GM21360 (cell line): ENCODE measurements around the gene CLPTM1L.
"Not testable (repeated sequence)": the region's sequence is repeated elsewhere in the genome, so short reads cannot be mapped to it uniquely, and the experiment has no call there.

Experiments
- ATAC-seq: cut with Tn5 transposase; IDR thresholded peaks from one replicate; pipeline ENCODE4 v1.9.1; 2021; ENCODE audit warnings: mild to moderate bottlenecking, moderate library complexity; ENCODE audit not compliant: unreplicated experiment

The CLPTM1L gene

GRCh38 chr5:1380910-1381309 is 36.0 kb upstream of the CLPTM1L start:
- no peak for ATAC-seq

DNA sequence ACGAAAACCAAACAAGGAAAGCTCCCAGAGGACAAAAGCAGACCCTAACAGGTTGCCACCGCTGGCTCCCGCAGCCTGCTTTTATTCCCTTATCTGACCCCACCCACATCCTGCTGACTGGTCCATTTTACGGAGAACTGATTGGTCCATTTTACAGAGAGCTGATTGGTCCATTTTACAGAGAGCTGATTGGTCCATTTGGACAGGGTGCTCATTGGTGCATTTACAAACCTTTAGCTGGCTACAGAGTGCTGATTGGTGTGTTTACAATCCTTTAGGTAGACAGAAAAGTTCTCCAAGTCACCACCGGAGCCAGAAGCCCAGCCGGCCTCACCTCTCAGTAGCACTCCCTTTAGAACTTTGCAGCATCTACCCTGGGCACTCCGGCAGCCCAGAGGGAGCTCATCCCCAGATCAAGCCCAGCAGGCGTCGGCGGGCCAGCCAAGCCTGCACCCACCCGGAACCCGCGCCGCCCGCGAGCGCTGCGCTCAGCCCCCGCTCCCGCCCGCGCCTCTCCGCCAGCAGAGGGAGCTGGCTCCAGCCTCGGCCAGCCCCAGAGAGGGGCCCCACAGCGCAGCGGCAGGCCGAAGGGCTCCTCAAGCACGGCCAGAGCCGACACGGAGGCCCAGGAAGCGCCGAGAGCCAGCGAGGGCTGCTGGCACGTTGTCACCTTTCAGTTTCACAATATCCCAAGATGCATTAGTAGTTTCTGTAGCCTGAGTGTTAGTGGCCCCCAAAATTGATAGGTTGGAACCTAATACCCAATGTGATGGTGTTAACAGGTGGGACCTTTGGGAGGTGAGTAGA is 35.3 kb upstream of the CLPTM1L start:
- ATAC-seq = peak; percentile 76

DNA sequence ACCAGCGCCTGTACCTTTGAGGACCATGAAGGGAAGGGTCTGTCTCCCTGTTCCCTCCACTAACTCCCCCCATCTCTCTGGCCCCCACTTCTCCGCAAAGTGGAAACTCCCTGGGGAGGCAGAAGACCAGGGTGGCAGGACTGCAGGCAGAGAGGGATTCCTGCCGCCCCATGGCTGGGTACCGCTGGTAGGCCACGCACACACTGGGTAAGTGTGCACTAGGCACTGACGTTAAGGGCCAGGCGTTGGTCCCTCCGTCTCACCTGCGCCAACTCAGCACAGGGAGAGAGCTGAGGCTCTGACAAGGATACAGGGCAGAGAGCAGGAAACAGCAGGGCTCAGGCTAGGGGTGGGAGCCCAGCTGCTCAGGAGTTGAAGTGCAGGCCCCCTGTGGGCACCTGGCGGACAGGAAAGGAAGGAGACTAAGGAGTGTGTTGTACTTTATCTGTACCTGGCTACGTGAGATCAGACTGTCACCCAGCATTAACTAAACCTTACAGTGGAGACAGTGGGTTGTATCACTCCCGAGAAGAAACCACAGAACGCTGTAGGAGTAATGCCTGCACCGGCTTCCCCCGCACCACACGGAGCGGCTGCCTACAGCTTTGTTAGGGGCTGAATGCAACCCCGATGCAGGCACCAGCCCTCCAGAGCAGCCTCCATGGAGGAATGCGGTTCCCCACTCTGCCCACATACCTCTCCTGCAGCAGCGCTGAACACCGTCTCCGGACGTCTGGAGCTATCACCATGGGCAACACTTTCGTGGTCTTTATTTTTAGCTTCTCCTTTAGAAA is 34.2 kb upstream of the CLPTM1L start:
- ATAC-seq = no peak

DNA sequence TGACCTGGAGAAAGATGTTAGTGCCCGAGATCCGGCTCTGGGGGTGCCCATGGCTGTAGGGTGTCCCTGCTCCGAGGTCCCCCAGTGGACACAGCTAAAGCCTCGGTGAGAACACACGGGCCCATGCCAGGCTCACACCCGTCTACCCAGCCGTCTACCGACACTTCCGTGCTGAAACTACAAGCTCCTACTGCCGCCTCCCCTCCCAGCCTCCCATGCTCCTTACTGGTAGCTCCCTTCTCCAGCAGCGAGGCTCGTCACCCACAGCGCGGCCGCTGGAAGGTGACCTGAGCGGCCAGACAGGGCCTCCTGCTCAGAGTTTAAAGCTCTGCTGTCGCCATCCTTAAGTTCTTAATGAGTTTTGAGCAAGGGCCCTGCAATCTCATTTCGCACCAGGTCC is 33.2 kb upstream of the CLPTM1L start:
- ATAC-seq = no peak

DNA sequence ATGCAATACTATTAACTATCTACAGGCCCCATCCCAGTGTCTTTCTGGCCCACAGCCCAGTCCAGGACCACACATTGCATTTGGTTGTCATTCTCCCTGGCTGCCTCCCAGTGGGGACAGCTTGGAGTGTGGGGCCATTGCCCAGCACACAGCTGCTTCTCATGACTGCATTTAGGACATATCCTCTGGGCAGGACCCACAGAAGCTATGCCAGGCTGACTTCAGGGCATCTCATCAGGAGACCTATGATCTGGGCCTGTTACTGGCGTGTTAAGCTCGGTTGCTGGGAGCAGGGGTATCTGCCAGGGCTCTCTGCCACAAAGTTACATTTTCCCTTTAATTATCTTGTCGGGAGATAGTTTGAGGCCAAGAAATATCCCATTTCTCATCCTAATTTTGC is 32.1 kb upstream of the CLPTM1L start:
- no peak for ATAC-seq

DNA sequence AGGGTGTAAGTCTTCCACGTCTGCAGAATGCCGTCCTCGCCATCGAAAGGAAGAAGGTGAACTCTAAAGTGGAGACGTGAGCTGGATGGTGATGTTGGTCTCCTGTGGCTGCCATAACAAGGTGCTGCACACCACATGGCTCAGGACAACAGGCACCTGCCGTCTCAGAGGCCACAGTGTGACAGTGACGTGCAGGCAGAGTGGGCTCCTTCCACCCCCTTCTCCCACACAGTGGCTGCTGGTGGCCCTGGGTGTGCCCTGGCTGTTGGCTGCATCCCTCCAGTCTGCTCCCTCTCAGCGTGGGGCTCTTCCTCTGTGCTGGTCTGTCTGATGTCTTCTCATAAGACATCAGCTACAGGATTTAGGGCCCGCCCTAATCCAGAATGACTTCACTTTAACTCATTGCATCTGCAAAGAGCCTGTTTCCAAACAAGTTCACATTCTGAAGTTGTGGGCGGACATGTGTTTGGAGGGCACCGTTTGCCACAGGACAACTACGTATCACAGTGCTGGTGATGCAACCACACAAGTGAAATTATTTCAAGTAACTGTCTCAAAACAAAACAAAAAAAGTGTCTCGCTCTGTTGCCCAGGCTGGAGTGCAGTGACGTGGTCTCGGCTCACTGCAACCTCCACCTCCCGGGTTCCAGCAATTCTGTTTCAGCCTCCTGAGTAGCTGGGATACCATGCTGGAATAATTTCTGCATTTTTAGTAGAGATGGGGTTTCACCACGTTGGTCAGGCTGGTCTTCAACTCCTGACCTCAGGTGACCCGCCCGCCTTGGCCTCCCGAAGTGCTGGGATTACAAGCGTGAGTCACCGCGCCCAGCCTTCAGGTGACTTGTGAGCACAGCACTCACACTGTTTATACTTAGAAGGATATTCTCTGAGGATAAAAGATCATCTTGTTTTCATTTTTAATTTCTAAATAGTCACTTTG is 31.2 kb upstream of the CLPTM1L start:
- no peak for ATAC-seq

- no peak for ATAC-seq
These were observed 29.8 kb upstream of the CLPTM1L start for GRCh38 chr5:1374679-1375055.

GRCh38 chr5:1374030-1374678 is 29.3 kb upstream of the CLPTM1L start:
- no peak for ATAC-seq

DNA sequence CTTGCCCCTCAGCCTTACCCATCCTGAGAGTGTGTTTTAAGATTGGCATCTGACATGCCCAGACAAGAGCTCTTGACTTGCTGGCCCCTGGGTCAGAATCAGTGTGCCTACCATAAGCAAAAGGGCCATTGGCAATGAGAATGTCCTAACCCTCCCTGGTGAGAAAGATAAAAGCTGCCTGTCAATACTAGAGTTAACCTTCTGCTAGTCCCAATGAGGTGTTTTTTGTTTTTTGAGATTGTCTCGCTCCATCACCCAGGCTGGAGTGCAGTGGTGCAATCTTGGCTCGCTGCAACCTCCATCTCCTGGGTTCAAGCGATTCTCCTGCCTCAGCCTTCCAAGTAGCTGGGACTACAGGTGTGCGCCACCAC is 27.1 kb upstream of the CLPTM1L start:
- not testable (repeated sequence) for ATAC-seq

DNA sequence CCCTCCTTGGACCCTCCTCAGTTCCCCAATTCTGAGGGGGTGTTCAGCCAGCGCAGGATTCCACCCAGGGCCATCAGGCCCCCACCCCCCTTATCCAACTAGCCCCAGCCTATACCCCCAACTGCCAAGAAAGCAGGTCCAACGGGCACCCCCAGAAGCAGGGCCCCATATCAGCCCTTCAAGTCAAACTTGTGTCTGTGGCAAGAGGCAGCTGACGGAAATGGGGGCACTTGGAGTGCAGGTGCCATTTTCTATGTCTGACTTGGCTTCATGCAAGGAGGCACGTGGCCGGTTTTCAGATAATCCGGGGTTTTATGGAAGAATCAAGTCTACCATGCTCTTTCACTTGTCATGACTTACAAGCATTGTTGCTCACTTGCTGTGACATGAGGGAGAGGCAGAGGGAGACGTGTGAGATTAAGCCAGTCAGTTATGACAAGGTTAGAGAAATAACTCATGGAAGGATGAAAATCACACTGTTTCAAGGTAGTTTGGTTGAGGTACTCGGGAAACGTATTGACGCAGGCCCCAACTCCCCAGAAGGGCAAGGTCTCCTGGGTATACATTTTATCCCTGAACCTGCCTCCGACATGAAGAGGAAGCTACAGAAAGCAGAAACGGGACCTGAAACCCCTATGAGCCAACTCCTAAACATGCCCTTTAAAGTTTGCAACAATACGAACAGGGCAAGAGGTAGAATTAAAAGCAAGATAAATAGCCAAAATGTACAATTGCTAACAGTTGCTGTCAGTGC is 26.5 kb upstream of the CLPTM1L start:
- no peak for ATAC-seq

DNA sequence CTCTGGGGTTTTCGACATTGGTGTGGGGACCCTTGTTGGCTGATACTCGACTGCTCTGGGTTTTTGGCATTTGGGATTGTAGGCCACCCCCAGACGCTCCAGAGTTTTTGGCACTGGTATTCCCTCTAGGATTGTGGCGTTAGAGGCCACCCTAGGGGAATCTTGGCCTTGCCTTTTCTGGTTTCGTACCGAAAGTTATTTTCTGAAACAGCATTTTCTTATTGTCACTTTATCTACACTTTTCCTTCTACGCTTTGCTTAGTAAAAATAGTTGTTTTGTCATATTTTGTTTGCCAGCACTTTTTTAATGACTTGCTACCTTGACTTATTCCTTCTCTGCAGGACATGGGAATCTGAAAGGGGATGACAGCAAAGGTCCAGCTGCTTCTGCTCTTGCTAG is 25.1 kb upstream of the CLPTM1L start:
- ATAC-seq = no peak

GRCh38 chr5:1368756-1369155 is 23.9 kb upstream of the CLPTM1L start:
- no peak for ATAC-seq

GRCh38 chr5:1368236-1368635 is 23.3 kb upstream of the CLPTM1L start:
- no peak for ATAC-seq

DNA sequence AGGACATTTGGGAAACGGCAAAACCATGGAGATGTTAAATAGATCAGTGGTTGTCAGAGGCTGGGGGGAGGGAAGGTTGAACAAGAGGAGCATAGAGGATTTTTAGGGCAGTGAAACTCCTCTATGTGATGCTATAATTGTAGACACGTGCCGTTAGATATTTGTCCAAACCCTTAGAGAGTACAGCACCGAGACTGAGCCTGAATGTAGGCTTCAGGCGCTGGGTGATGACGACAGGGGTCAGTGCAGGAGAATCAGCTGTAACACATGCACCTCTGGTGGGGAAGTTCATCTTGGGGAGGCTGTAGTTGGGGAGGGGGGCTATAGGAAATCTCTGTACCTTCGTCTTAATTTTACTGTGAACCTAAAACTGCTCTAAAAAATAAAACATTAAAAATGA is 22.2 kb upstream of the CLPTM1L start:
- no peak for ATAC-seq

DNA sequence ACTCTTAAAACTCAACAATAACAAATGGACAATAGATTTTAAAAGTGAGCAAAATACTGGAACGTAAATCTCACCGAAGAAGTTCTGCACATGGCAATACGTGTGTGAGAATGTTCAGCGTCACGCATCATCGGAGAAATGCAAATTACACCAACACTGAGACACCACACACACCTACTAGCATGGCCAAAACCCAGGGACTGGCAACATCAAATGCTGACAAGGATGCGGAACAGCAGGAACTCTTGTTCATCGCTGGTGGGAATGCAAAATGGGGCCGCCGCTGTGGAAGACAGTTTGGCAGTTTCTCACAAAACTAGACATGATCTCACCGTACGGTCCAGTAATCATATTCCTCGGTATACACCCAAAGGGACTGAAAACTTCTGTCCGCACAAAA is 21.6 kb upstream of the CLPTM1L start:
- ATAC-seq = no peak

DNA sequence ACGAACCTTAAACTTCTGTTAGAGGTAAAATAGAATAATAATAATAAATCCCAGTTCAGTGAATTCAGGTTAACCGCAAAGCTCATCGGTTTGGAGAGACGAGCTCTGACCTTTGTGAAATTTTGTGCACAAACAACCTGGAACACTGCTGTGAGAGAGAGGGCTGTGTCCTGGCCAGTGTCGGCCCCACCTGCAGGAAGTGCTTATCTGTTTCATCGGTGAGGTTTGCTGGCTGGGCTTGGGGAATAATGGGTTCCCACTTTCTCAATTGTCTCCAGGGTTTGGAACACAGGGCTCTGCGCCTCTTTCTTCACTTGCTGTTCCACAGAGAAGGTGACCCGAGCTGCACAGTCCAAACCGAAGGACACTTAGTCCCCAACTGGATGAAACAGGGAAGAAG is 19.3 kb upstream of the CLPTM1L start:
- ATAC-seq = no peak

DNA sequence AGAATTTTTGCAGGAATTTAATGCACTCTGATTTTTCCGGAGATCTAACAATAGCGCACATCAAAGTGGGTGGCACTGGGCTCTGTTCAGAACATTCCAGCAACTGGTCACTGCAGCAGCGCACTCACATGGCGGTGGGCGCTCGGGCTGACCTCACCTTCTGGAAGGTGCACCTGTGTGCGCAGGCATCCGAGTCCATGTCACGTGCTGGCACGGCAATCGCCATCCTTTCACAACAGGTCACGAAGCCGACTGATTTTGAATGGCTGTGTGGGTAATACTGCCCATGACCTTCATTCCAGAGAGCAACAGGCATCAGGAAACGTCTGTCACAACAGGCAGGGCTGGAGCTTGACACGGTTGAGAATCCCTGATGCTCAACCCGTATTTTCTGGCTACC is 18.7 kb upstream of the CLPTM1L start:
- no peak for ATAC-seq

DNA sequence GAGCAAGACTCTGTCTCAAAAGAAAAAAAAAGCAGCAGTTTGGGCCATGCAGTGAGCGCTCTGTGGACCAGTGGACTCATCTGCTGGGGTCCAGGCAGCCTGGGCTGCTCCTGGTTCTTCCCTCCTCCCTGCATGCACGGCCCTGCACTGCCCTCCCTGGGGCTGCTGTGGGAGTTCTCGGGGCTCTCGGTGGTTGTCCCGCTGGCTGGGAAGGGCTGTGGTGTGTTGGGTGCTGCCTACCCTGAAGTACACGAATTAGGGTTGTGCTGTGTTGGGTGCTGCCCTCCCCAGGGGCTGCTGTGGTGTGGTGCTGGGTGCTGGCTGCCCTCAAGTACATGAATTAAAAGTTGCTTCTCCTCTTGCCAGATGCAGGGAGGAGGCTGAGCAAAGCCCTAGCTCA is 18.3 kb upstream of the CLPTM1L start:
- no peak for ATAC-seq

DNA sequence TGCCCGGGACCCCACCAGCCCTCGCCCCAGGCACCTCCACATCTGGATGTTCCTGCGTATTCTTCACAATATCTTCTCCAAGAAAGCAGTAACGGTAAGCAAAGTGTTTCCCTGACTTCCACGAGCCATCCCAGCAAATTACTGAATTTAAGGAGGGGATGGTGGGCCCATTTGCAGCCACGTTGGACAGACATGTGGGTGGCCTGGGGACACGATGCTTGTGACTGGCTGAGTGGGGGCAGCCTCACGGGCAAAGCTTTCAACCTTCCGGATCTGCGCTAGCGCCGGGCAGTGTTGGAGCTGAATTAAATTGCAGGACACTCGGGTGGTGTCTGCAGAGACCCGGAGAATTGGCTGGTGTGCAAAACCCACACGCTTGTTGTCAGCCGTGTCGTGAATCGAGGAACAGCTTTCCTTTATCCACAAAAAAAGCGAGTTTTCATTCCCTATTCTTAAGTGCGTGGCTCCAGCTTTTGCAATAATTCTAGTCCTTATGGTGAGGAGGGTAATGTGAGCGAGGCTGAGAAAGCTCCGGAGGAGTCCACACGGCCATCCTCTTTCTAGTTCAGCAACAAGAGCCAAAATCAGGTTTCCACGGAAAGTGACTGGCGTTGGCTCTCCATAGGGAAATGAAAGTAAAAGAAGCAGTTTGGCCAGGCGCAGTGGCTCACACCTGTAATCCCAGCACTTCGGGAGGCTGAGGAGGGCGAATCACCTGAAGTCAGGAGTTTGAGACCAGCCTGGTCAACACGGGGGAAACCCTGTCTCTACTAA is 17.5 kb upstream of the CLPTM1L start:
- ATAC-seq = no peak
